H1 (cell line): Measurements from ENCODE around the gene CD37. TPM values are rescaled to one million over a fixed set of nuclear protein-coding genes. Genes with fewer than 3 reads are reported as not detected.

Experiments
- CHD2 ChIP-seq: IDR thresholded peaks from 2 replicates; pipeline ENCODE4 v1.6.1; 2012; ENCODE audit warnings: low read length, improper control_type of control experiment
- EGR1 ChIP-seq: IDR thresholded peaks from 2 replicates; pipeline ENCODE4 v1.6.1; 2011; ENCODE audit warnings: low read depth, low read length, borderline replicate concordance
- KDM1A ChIP-seq: fragments of 200-600, 300-600 bp; sonication (generic); IDR thresholded peaks from 2 replicates; pipeline ENCODE4 v1.7.1; 2016; ENCODE audit warnings: mild to moderate bottlenecking, low read length, borderline replicate concordance
- RBBP5 ChIP-seq: IDR thresholded peaks from 2 replicates; pipeline ENCODE4 v1.7.1; 2012; ENCODE audit warnings: low read depth, mild to moderate bottlenecking, inconsistent platforms, low read length, moderate library complexity, borderline replicate concordance
- SAP30 ChIP-seq: fragments of 300-600 bp; sonication (generic); IDR thresholded peaks from 2 replicates; pipeline ENCODE4 v1.7.1; 2012; ENCODE audit warnings: low read length, moderate library complexity, mild to moderate bottlenecking, inconsistent platforms; ENCODE audit not compliant: insufficient read depth, insufficient replicate concordance
- SIN3A ChIP-seq, 2 experiments: IDR thresholded peaks in 1 of 2; conservative IDR thresholded peaks in 1 of 2; 2 replicates each; pipeline ENCODE4 v1.6.1; 2011 to 2012; ENCODE audit warnings: low read length in 2 of 2, improper control_type of control experiment in 1 of 2, low read depth in 1 of 2, mild to moderate bottlenecking in 1 of 2
- SRF ChIP-seq: IDR thresholded peaks from 2 replicates; pipeline ENCODE4 v1.6.1; 2011; ENCODE audit warnings: mild to moderate bottlenecking, low read depth, low read length, moderate library complexity
- polyA plus RNA-seq, 7 experiments: library from polyadenylated mRNA; depleted of rRNA in 3 of 7; stranded (reverse) in 5 of 7; unstranded in 2 of 7; fragments of >200 nt in 5 of 7; fragments of 200-250 nt in 2 of 7; gene quantifications; 1 replicate in 5 of 7; 2 replicates in 1 of 7; 4 replicates in 1 of 7; pipeline versions ENCODE4 v1.2.1 to v1.2.3, GENCODE V29; 2011 to 2013; ENCODE audit warnings: missing spikeins in 2 of 7, mixed read lengths in 2 of 7
- total RNA-seq: library from RNA; stranded (reverse); fragmentation: NEBNext Ultra II Directional; extraction: Animal tissue kit (Norgen Biotek cat#: 25700); gene quantifications from 2 replicates; pipeline ENCODE4 v1.2.1, GENCODE V29; 2021

Gene CD37
- total and polyA plus RNA-seq, 2 of the 8 experiments (the other 6 are each of a cell fraction or from before 2014, with no cell fraction given): not detected

DNA sequence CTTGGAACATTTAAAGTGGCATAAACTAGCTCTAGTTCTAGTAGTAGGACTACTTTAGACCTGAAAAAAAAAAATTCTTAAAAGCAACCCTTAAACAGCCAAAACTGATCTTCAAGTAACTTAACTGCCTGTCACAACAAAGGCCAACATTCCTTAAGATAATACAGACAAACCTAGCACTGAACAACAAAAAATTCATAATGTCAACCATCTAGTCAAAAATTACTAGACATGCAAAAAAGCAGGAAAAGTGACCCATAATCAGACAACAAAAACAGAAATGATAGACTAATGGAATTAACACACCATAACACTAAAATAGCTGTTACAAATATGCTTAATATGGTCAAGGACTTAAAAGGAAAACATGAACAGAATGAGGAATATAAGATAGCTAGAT, 16.9 kb upstream of the CD37 start (continued):
- TF ChIP-seq KDM1A (no peak), RBBP5 (no peak), SRF (no peak), CHD2 (no peak), EGR1 (no peak), SIN3A (conservative IDR thresholded peaks at IDR 0.05 in 1 of 2, IDR thresholded peaks at IDR 0.05 in 1 of 2; ENCODE audit: low read depth in 1 of 2, low read length in 2 of 2) (no peak), SAP30 (no peak)
